HG03575 (cell line): Measurements from ENCODE around the gene TAF11.
"Not testable (repeated sequence)": the region's sequence is repeated elsewhere in the genome, so short reads cannot be mapped to it uniquely, and the experiment has no call there.

Source experiments
- ATAC-seq: cut with Tn5 transposase; IDR thresholded peaks from one replicate; pipeline ENCODE4 v1.9.1; 2021; ENCODE audit not compliant: unreplicated experiment, insufficient number of reproducible peaks, low FRiP score; ENCODE audit errors: extremely low read depth

The TAF11 gene

GRCh38 chr6:34909320-34909883 is 21.6 kb upstream of the TAF11 start:
- no peak for ATAC-seq

GRCh38 chr6:34908194-34908593 is 20.4 kb upstream of the TAF11 start:
- no peak for ATAC-seq

- no peak for ATAC-seq
These were observed 19.0 kb upstream of the TAF11 start for GRCh38 chr6:34906826-34907225.

GRCh38 chr6:34904990-34905613 is 17.3 kb upstream of the TAF11 start:
- no peak for ATAC-seq

DNA sequence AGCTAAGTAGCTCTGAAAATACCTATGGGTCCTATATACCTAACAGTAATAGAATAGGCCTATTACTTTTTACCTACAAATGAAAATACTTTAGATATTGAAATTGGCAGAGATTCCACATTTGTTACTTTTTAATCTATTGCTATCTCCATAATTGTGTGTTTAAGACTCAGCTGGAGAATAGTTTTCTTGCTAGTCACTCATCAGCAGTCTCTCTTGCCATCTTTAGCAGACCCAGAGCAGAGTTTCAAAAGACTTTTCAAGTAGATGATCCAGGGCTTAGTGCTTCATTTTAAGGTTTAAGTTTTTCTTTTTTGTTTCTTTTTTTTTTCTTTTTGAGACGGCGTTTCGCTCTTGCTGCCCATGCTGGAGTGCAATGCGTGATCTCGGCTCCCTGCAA is 14.1 kb upstream of the TAF11 start:
- no peak for ATAC-seq

GRCh38 chr6:34900321-34901031 is 12.6 kb upstream of the TAF11 start:
- no peak for ATAC-seq

GRCh38 chr6:34899748-34900147 is 11.9 kb upstream of the TAF11 start:
- ATAC-seq, result not testable (repeated sequence)

DNA sequence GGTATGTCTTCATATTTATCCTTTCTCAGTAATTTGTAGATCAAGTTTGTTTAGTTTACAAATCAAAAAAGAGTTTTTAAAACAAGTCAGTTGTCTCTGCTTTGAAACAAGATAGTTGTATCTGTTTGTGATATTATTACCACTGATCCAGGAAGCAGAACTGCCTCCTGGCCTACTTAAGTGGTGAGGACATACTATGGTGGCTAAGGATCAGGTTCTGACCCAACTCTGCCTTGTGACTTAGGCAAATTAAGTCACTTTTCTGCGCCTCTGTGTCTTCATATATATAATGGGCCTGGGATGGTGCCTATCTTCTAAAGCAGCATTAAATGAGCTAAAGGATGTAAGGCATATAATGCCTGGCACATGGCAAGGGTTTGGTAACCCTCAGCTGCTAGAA is 9.9 kb upstream of the TAF11 start:
- no peak for ATAC-seq

GRCh38 chr6:34897130-34897529 is 9.3 kb upstream of the TAF11 start:
- ATAC-seq, result no peak

DNA sequence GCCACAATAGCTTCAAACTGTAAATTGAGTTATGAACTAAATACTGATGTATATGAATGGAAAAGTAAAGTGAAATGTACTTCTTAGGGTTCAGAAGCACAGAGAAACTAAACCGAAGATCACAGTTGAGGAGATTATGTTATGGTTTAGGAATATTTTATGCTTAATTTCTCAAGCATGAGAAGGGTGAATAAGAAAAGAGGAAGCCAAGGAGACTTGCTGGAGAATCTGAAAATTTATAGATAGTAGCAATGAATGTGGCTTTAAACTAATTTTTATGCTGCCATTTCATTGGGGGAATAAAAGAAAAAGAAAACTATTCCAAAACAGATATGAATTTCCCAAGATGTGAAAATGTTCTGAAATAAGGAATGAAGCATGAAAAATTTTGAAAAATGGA is 6.9 kb upstream of the TAF11 start:
- no peak for ATAC-seq

DNA sequence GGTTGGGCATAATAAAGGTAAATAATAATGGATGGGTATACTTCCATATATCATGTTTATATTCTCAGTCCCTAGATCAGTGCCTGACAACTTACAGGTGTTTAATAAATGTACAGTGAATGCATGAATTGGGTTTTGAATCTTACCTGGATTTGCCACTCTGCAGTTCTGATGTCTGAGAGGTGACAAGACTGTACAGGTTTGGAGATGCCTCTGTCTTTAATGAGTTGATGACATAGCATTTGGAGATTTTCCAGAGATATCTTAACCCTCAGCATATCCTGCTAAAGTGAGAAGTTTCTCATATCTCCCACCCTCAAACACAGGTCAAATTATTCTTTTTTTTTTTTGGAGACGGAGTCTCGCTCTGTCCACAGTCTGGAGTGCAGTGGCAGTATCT is 3.5 kb upstream of the TAF11 start:
- no peak for ATAC-seq

DNA sequence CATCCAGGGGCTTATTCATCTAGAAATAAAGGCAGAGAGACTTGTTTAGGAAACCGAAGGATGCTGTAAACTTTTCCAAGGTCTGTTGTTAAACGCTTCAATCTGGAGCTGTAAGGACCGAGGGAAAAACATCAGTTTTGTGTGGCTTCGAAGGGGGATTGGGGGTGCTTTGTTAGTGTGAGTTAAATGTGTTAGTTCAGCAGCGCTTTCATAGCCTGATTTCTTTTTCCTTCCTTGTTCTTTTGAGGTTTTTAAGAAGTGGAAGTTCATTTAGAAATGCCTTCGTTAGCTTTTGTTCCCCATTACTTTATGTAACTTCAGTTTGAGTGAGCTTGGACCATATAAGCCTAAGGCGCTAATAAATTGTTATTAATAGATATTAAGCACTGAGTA is 2.7 kb upstream of the TAF11 start:
- ATAC-seq, result no peak

- no peak for ATAC-seq
These were observed 1.2 kb upstream of the TAF11 start, which contains the start of gene ANKS1A for GRCh38 chr6:34888874-34889555. ANKS1A (plus strand) TSS chr6:34889255; CDS start chr6:34889403, 148 bp downstream.

- ATAC-seq, result no peak
These were observed 643 bp upstream of the TAF11 start for GRCh38 chr6:34888514-34888856.

GRCh38 chr6:34885837-34886236 is 2.0 kb downstream of the TAF11 start:
- not testable (repeated sequence) for ATAC-seq

DNA sequence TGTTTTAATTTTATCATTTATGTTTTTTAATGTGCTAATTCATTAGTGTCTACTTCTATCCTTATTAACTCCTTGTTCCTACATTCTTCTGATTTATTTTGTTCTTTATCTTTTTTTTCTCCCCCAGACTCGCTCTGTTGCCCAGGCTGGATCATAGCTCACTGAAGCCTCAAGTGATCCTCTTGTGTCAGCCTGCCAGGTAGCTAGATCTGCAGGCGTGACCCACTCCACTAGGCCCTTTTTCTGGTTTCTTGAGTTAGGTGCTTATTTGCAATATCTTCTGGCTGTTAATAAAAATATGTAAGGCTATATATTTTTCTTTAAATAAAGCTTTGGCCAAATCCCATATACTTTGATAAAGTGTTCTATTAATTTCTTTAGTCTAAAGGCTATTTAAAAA is 2.8 kb downstream of the TAF11 start:
- ATAC-seq, result no peak

DNA sequence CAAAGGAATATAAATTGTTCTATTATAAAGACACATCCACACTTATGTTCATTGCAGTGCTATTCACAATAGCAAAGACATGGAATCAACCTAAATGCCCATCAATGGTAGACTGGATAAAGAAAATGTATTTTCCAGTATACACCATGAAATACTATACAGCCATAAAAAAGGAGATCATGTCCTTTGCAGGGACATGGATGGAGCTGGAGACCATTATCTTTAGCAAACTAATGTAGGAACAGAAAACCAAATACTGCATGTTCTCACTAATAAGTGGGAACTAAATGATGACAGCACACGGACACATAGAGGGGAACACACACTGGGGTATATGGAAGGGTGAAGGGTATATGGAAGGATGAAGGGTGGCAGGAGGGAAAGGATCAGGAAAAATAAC is 3.8 kb downstream of the TAF11 start:
- not testable (repeated sequence) for ATAC-seq

DNA sequence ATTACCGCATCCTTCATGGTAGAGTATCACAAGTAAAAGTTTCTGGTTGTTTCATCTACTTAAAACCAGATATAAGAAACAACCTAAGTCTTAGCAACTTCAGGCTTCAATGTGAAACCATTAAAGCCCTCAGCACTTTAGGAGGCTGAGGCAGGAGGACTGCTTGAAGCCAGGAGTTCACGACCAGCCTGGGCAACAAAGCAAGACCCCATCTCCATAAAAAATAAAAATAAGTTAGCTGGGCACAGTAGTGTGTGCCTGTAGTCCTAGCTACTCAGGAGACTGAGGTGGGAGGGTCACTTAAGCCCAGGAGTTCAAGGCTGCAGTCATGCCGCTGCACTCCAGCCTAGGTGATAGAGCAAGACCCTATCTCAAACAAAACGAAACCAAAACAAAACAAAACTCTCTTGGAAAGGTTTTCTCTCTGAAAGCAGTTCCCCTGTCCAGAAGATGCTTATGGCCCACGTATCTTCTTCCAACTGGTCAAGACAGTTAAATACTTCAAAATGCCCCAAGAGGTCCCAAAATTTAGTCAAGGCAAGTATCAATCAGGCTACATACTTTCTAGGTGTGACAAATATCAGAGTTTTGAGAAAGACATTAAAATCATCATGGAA is 9.9 kb downstream of the TAF11 start:
- ATAC-seq, result no peak

GRCh38 chr6:34877259-34877658 is 10.6 kb downstream of the TAF11 start:
- ATAC-seq, result no peak

DNA sequence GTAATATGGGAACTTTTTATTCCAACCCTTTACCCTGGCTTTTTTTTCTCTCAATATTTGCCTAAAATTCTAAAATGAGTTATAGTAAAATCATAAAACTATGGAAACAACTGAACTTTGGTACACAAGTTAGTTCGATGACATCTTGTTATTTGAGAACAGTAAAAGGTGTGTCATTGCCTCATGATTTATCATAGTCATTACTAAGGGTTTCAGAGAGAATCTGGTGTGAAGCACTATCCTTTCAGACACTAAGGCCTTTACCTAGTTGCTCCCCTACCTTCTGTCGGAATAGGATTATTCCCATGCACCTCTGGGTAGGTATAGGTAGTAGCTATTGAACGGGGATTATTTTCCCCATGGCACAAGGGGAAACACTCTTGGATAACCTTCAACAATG is 11.4 kb downstream of the TAF11 start:
- no peak for ATAC-seq
